Osteoblast (primary cell): ENCODE data around the gene RBM19. TPM values are rescaled to one million over a fixed set of nuclear protein-coding genes. Genes with fewer than 3 reads are reported as not detected.

Experiments used
- DNase-seq: peaks from one replicate; pipeline ENCODE4 v3.0.0; 2011; ENCODE audit warnings: low spot score, mixed read lengths; ENCODE audit not compliant: insufficient read length; ENCODE audit errors: missing footprints
- H2AFZ ChIP-seq: 2 replicates; pipeline ENCODE4 v1.6.0; 2011; ENCODE audit warnings: mild to moderate bottlenecking, low read length
- H3K27ac ChIP-seq: 2 replicates; pipeline ENCODE4 v1.5.1; 2011; ENCODE audit warnings: mild to moderate bottlenecking, low read depth, low read length, moderate library complexity
- H3K27me3 ChIP-seq: 2 replicates; pipeline ENCODE4 v1.6.0; 2012; ENCODE audit warnings: mild to moderate bottlenecking, control low read depth, inconsistent platforms, low read length, moderate library complexity; ENCODE audit not compliant: insufficient read depth
- H3K36me3 ChIP-seq: 2 replicates; pipeline ENCODE4 v1.5.1; 2011; ENCODE audit warnings: mild to moderate bottlenecking, low read length, control low read depth, moderate library complexity; ENCODE audit not compliant: insufficient read depth
- H3K4me1 ChIP-seq: 2 replicates; pipeline ENCODE4 v1.5.1; 2011; ENCODE audit warnings: mild to moderate bottlenecking, low read length, control low read depth, moderate library complexity; ENCODE audit not compliant: insufficient read depth
- H3K4me2 ChIP-seq: 2 replicates; pipeline ENCODE4 v1.6.0; 2011; ENCODE audit warnings: mild to moderate bottlenecking, low read length; ENCODE audit not compliant: insufficient read depth
- H3K4me3 ChIP-seq: fragments of 200-600 bp; sonication (generic); 3 replicates; pipeline ENCODE4 v1.5.1; 2012; ENCODE audit warnings: mild to moderate bottlenecking, low read length, inconsistent platforms; ENCODE audit not compliant: insufficient read depth
- H3K79me2 ChIP-seq: 2 replicates; pipeline ENCODE4 v1.6.0; 2012; ENCODE audit warnings: mild to moderate bottlenecking, low read length, control low read depth, inconsistent platforms; ENCODE audit not compliant: insufficient read depth
- H3K9me3 ChIP-seq: 2 replicates; pipeline ENCODE4 v1.5.1; 2011; ENCODE audit warnings: low read depth, low read length, control low read depth
- H4K20me1 ChIP-seq: 2 replicates; pipeline ENCODE4 v1.6.0; 2012; ENCODE audit warnings: mild to moderate bottlenecking, low read length, control low read depth; ENCODE audit not compliant: insufficient read depth
- CTCF ChIP-seq: IDR thresholded peaks from 2 replicates; pipeline ENCODE4 v1.5.1; 2011; ENCODE audit warnings: mild to moderate bottlenecking, low read depth, low read length, moderate library complexity; ENCODE audit errors: extremely low read depth
- total RNA-seq: library from RNA; depleted of rRNA; stranded (reverse); fragments of >200 nt; gene quantifications from 2 replicates; pipeline ENCODE4 v1.2.3, GENCODE V29; 2012

Gene RBM19
- total RNA-seq, 1 donor = 27.5 TPM

- H3K36me3 ChIP-seq = no peaks in the 10 kb centered on the region
- H2AFZ ChIP-seq = no peak overlapping the region
Measured at GRCh38 chr12:113827539-113828114, 138.5 kb downstream of the RBM19 start.

GRCh38 chr12:113826805-113827538, 139.2 kb downstream of the RBM19 start:
- peaks cover 24% of the 10 kb centered on the region for H4K20me1 ChIP-seq
- no peak overlapping the region for H3K4me3 ChIP-seq
- H3K27me3 ChIP-seq = no peaks in the 10 kb centered on the region
- no peaks in the 10 kb centered on the region for H3K36me3 ChIP-seq
- H3K27ac ChIP-seq = no peak overlapping the region
- no peak for TF ChIP-seq CTCF
- no peaks in the 10 kb centered on the region for H3K79me2 ChIP-seq
- no peak overlapping the region for H3K4me2 ChIP-seq
- H3K9me3 ChIP-seq = no peaks in the 10 kb centered on the region
- no peak overlapping the region for H2AFZ ChIP-seq
- DNase-seq = no peak
- H3K4me1 ChIP-seq = peaks cover 14% of the 10 kb centered on the region

More at GRCh38 chr12:113827539-113828114, 138.5 kb downstream of the RBM19 start:
- Histone ChIP-seq H3K4me3 (no peak overlapping the region), H3K4me1 (peaks cover 15% of the 10 kb centered on the region), H4K20me1 (peaks cover 24% of the 10 kb centered on the region), H3K27ac (no peak overlapping the region), H3K9me3 (no peaks in the 10 kb centered on the region), H3K27me3 (no peaks in the 10 kb centered on the region), H3K79me2 (no peaks in the 10 kb centered on the region), H3K4me2 (no peak overlapping the region)
- no peak for DNase-seq
- TF ChIP-seq CTCF = no peak

- no peaks in the 10 kb centered on the region for H3K9me3 ChIP-seq
- no peaks in the 10 kb centered on the region for H3K79me2 ChIP-seq
- H3K27ac ChIP-seq = no peak overlapping the region
- H2AFZ ChIP-seq = no peak overlapping the region
- H3K4me1 ChIP-seq = peaks cover 2% of the 10 kb centered on the region
- H3K36me3 ChIP-seq = no peaks in the 10 kb centered on the region
- H4K20me1 ChIP-seq = peaks cover 19% of the 10 kb centered on the region
- TF ChIP-seq CTCF = no peak
- no peak overlapping the region for H3K4me3 ChIP-seq
- H3K4me2 ChIP-seq = no peak overlapping the region
- no peaks in the 10 kb centered on the region for H3K27me3 ChIP-seq
- no peak for DNase-seq
Measured at GRCh38 chr12:113825705-113826104, 140.4 kb downstream of the RBM19 start.

- H2AFZ ChIP-seq = no peak overlapping the region
- no peak overlapping the region for H3K4me3 ChIP-seq
- H4K20me1 ChIP-seq = peaks cover 6% of the 10 kb centered on the region
- H3K79me2 ChIP-seq = no peaks in the 10 kb centered on the region
- no peak for TF ChIP-seq CTCF
- H3K36me3 ChIP-seq = no peaks in the 10 kb centered on the region
- H3K27ac ChIP-seq = no peak overlapping the region
- no peaks in the 10 kb centered on the region for H3K4me1 ChIP-seq
- no peak for DNase-seq
- no peak overlapping the region for H3K4me2 ChIP-seq
- no peaks in the 10 kb centered on the region for H3K9me3 ChIP-seq
- no peaks in the 10 kb centered on the region for H3K27me3 ChIP-seq
Measured at GRCh38 chr12:113823816-113824215, 142.3 kb downstream of the RBM19 start.
